Fibroblast of lung (primary cell): ENCODE data around the gene CHI3L1. TPM values are rescaled to one million over a fixed set of nuclear protein-coding genes. Genes with fewer than 3 reads are reported as not detected.
A peak's percentile ranks its signal among the peaks of the same experiment; 100 is the strongest.

Experiments
- DNase-seq, 2 donors: peaks; one replicate each; pipeline versions ENCODE4 v3.0.0 to v3.0.0-alpha.2; 2010; ENCODE audit warnings: low read depth in 2 of 2
- H2AFZ ChIP-seq: 2 replicates; pipeline ENCODE4 v1.5.1; 2012; ENCODE audit warnings: low read length, control low read depth, inconsistent platforms
- H3K27ac ChIP-seq: 2 replicates; pipeline ENCODE4 v1.5.1; 2011; ENCODE audit warnings: low read length, control low read depth; ENCODE audit not compliant: insufficient read depth
- H3K27me3 ChIP-seq: 2 replicates; pipeline ENCODE4 v1.5.1; 2011; ENCODE audit warnings: mild to moderate bottlenecking, low read length; ENCODE audit not compliant: control insufficient read depth, insufficient read depth
- H3K36me3 ChIP-seq: 2 replicates; pipeline ENCODE4 v1.5.1; 2011; ENCODE audit warnings: low read length; ENCODE audit not compliant: control insufficient read depth, insufficient read depth
- H3K4me1 ChIP-seq: 2 replicates; pipeline ENCODE4 v1.5.1; 2011; ENCODE audit warnings: low read length; ENCODE audit not compliant: control insufficient read depth, insufficient read depth; ENCODE audit errors: extremely low read depth
- H3K4me2 ChIP-seq: 2 replicates; pipeline ENCODE4 v1.5.1; 2011; ENCODE audit warnings: low read length, control low read depth; ENCODE audit not compliant: insufficient read depth; ENCODE audit errors: extremely low read depth
- H3K4me3 ChIP-seq, 4 experiments: fragments of 200-600 bp in 1 of 4; sonication (generic) in 1 of 4; replicated peaks in 1 of 4; 2 replicates each; pipeline ENCODE4 v1.5.1; 2011 to 2016; ENCODE audit warnings: low read length in 4 of 4, low read depth in 3 of 4, mild to moderate bottlenecking in 3 of 4, control low read depth in 2 of 4, inconsistent platforms in 1 of 4, mixed read lengths in 1 of 4; ENCODE audit not compliant: insufficient read depth in 1 of 4; ENCODE audit errors: control extremely low read depth in 1 of 4
- H3K79me2 ChIP-seq: 2 replicates; pipeline ENCODE4 v1.5.1; 2012; ENCODE audit warnings: mild to moderate bottlenecking, low read length, inconsistent platforms; ENCODE audit not compliant: control insufficient read depth, insufficient read depth
- H3K9ac ChIP-seq: 2 replicates; pipeline ENCODE4 v1.5.1; 2011; ENCODE audit warnings: mild to moderate bottlenecking, low read length, control low read depth; ENCODE audit not compliant: insufficient read depth
- H3K9me3 ChIP-seq: 2 replicates; pipeline ENCODE4 v1.5.1; 2012; ENCODE audit warnings: low read depth, low read length; ENCODE audit not compliant: control insufficient read depth, insufficient read depth
- H4K20me1 ChIP-seq: 2 replicates; pipeline ENCODE4 v1.5.1; 2011; ENCODE audit warnings: low read length; ENCODE audit not compliant: control insufficient read depth, insufficient read depth; ENCODE audit errors: extremely low read depth
- EZH2 ChIP-seq: IDR thresholded peaks from 2 replicates; pipeline ENCODE4 v1.5.1; 2012; ENCODE audit warnings: low read length, control low read depth, mild to moderate bottlenecking; ENCODE audit errors: missing control alignments
- polyA plus RNA-seq, 2 donors: library from polyadenylated mRNA; depleted of rRNA in 1 of 2; stranded (reverse) in 1 of 2; unstranded in 1 of 2; fragments of >200 nt; gene quantifications; 2 replicates each; pipeline ENCODE4 v1.2.1, GENCODE V29; 2011 to 2012; ENCODE audit warnings: missing spikeins in 1 of 2
- total RNA-seq: library from RNA; depleted of rRNA; stranded (reverse); fragments of >200 nt; gene quantifications from 2 replicates; pipeline ENCODE4 v1.2.1, GENCODE V29; 2014
- TF ChIP-seq, protein P1 (sequence below), 2 donors: IDR thresholded peaks in 1 of 2; conservative IDR thresholded peaks in 1 of 2; 1 replicate in 1 of 2; 2 replicates in 1 of 2; pipeline ENCODE4 v1.5.1; 2011 to 2012; ENCODE audit warnings: low read length in 2 of 2, control low read depth in 1 of 2, inconsistent platforms in 1 of 2, low read depth in 1 of 2, mild to moderate bottlenecking in 1 of 2

CHI3L1 gene
- total and polyA plus RNA-seq, 2 donors (not counting 1 experiment from before 2014, with no cell fraction given), result 3.0 to 42.8 TPM

DNA sequence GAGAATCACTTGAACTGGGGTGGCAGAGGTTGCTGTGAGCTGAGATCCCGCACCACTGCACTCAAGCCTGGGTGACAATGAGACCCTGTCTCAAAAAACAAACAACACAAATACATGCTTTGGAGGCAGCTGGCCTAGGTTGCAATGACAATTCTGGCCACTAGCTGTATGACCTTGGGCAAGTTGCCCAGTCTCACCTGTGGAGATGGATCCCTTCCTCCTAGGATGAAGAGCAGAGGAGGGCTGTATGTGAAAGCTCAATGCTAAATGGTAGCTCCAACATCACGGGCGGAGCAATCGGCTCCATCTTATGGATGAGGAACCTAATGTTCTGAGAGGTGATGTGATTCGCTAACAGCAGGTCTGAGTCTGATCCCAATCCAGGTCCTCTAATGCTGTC lies 38.4 kb downstream of the CHI3L1 start:
- no peaks in the 10 kb centered on the region for H4K20me1 ChIP-seq
- no peak overlapping the region for H3K4me3 ChIP-seq
- no peak overlapping the region for H3K9ac ChIP-seq
- no peak overlapping the region for H3K27ac ChIP-seq
- no peak overlapping the region for H2AFZ ChIP-seq
- TF ChIP-seq, protein P1, sequence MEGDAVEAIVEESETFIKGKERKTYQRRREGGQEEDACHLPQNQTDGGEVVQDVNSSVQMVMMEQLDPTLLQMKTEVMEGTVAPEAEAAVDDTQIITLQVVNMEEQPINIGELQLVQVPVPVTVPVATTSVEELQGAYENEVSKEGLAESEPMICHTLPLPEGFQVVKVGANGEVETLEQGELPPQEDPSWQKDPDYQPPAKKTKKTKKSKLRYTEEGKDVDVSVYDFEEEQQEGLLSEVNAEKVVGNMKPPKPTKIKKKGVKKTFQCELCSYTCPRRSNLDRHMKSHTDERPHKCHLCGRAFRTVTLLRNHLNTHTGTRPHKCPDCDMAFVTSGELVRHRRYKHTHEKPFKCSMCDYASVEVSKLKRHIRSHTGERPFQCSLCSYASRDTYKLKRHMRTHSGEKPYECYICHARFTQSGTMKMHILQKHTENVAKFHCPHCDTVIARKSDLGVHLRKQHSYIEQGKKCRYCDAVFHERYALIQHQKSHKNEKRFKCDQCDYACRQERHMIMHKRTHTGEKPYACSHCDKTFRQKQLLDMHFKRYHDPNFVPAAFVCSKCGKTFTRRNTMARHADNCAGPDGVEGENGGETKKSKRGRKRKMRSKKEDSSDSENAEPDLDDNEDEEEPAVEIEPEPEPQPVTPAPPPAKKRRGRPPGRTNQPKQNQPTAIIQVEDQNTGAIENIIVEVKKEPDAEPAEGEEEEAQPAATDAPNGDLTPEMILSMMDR (conservative IDR thresholded peaks at IDR 0.05 in 1 of 2, IDR thresholded peaks at IDR 0.05 in 1 of 2; ENCODE audit: low read depth in 1 of 2, low read length in 2 of 2), result peak in 1 of 2 donors; percentile 28
- TF ChIP-seq EZH2, result no peak
- DNase-seq, result no peak
- H3K9me3 ChIP-seq, result no peaks in the 10 kb centered on the region
- H3K27me3 ChIP-seq, result no peaks in the 10 kb centered on the region
- no peaks in the 10 kb centered on the region for H3K79me2 ChIP-seq
- no peaks in the 10 kb centered on the region for H3K36me3 ChIP-seq
- no peak overlapping the region for H3K4me2 ChIP-seq
- H3K4me1 ChIP-seq, result peaks cover 10% of the 10 kb centered on the region

DNA sequence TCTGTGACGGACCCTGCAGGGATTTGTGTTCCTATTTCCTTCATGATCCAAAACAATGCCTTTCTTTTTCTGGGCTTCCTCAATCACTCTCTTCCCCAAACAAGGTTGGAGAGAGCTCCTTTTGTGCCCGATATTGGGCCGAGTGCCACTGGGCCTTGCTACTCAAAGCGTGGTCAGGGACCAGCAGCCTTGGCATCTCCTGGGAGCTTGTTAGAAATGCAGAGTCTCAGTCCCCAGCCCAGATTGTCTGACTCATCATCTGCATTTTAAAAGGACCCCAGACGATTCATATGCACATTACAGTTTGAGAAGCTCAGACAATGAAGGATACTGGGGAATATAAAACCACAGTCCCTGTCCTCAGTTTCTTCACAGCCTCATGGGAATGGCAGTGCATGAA lies 39.1 kb downstream of the CHI3L1 start:
- no peaks in the 10 kb centered on the region for H3K27me3 ChIP-seq
- H4K20me1 ChIP-seq, result no peaks in the 10 kb centered on the region
- H3K4me3 ChIP-seq, result no peak overlapping the region
- H3K4me2 ChIP-seq, result no peak overlapping the region
- H3K79me2 ChIP-seq, result no peaks in the 10 kb centered on the region
- no peak for TF ChIP-seq EZH2
- TF ChIP-seq, protein P1 (conservative IDR thresholded peaks at IDR 0.05 in 1 of 2, IDR thresholded peaks at IDR 0.05 in 1 of 2; ENCODE audit: low read depth in 1 of 2, low read length in 2 of 2), result no peak
- H3K9me3 ChIP-seq, result no peaks in the 10 kb centered on the region
- no peak overlapping the region for H3K27ac ChIP-seq
- H2AFZ ChIP-seq, result no peak overlapping the region
- H3K9ac ChIP-seq, result no peak overlapping the region
- peaks cover 6% of the 10 kb centered on the region for H3K4me1 ChIP-seq
- H3K36me3 ChIP-seq, result no peaks in the 10 kb centered on the region
- DNase-seq, result no peak

DNA sequence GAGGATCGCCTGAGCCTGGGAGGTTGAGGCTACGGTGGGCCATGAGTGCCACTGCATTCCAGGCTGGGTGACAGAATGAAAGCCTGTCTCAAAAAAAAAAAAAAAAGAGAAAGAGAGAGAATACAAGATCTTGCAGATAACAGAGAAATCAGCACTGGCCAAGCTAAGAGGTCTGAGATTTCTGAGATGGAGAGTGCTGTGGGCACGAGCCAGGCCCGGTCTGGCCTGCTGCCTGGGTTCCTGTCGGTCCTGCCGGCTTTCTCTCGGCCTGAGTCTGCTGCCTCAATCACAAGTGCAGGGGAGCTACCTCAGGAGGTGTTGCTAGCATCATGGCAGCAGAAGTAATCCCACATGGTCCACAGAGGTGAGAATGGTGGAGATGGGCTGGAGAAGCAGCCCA lies 40.0 kb downstream of the CHI3L1 start:
- Histone ChIP-seq H3K4me3 (no peak overlapping the region), H2AFZ (no peak overlapping the region), H3K79me2 (no peaks in the 10 kb centered on the region), H3K9ac (no peak overlapping the region), H3K4me2 (no peak overlapping the region), H3K4me1 (peaks cover 3% of the 10 kb centered on the region), H4K20me1 (no peaks in the 10 kb centered on the region), H3K36me3 (no peaks in the 10 kb centered on the region), H3K27me3 (no peaks in the 10 kb centered on the region), H3K27ac (no peak overlapping the region), H3K9me3 (no peaks in the 10 kb centered on the region)
- DNase-seq, result no peak
- TF ChIP-seq EZH2, result no peak
- TF ChIP-seq, protein P1 (conservative IDR thresholded peaks at IDR 0.05 in 1 of 2, IDR thresholded peaks at IDR 0.05 in 1 of 2; ENCODE audit: low read depth in 1 of 2, low read length in 2 of 2), result no peak
